GM23248 (cell line): Measurements from ENCODE around the gene SIRPD. TPM values are rescaled to one million over a fixed set of nuclear protein-coding genes. Genes with fewer than 3 reads are reported as not detected.
"Not testable (repeated sequence)": the region's sequence is repeated elsewhere in the genome, so short reads cannot be mapped to it uniquely, and the experiment has no call there.

Experiments used
- DNase-seq: peaks from one replicate; pipeline ENCODE4 v3.0.0-alpha.2; 2015
- H2AFZ ChIP-seq: fragments of 200-600 bp; sonication (generic); 2 replicates; pipeline ENCODE4 v1.6.1; 2016; ENCODE audit warnings: antibody characterized with exemption
- H3F3A ChIP-seq: fragments of 200-600 bp; sonication (generic); 2 replicates; pipeline ENCODE4 v1.6.1; 2016; ENCODE audit warnings: mild to moderate bottlenecking, antibody characterized with exemption, mixed run types; ENCODE audit not compliant: insufficient read depth
- H3K27ac ChIP-seq: fragments of 200-600 bp; sonication (generic); 2 replicates; pipeline ENCODE4 v1.5.1; 2016; ENCODE audit warnings: mild to moderate bottlenecking
- H3K27me3 ChIP-seq: fragments of 200-600 bp; sonication (generic); replicated peaks from 2 replicates; pipeline ENCODE4 v1.6.1; 2016; ENCODE audit warnings: mild to moderate bottlenecking; ENCODE audit not compliant: insufficient read depth
- H3K36me3 ChIP-seq: fragments of 200-600 bp; sonication (generic); 2 replicates; pipeline ENCODE4 v1.6.1; 2016; ENCODE audit warnings: low read depth, mild to moderate bottlenecking
- H3K4me1 ChIP-seq: fragments of 200-600 bp; sonication (generic); 2 replicates; pipeline ENCODE4 v1.6.1; 2016; ENCODE audit warnings: mild to moderate bottlenecking; ENCODE audit not compliant: insufficient read depth
- H3K4me2 ChIP-seq: fragments of 200-600 bp; sonication (generic); one replicate; pipeline ENCODE4 v1.6.1; 2016; ENCODE audit warnings: mild to moderate bottlenecking; ENCODE audit not compliant: unreplicated experiment
- H3K4me3 ChIP-seq: fragments of 200-600 bp; sonication (generic); 2 replicates; pipeline ENCODE4 v1.5.1; 2016; ENCODE audit warnings: mild to moderate bottlenecking
- H3K79me2 ChIP-seq: fragments of 200-600 bp; sonication (generic); 2 replicates; pipeline ENCODE4 v1.6.1; 2016; ENCODE audit warnings: mild to moderate bottlenecking; ENCODE audit not compliant: insufficient read depth
- H3K9ac ChIP-seq: fragments of 200-600 bp; sonication (generic); 2 replicates; pipeline ENCODE4 v1.6.1; 2016; ENCODE audit warnings: mild to moderate bottlenecking
- H3K9me2 ChIP-seq: fragments of 200-600 bp; sonication (generic); 2 replicates; pipeline ENCODE4 v1.6.1; 2016; ENCODE audit warnings: mixed run types, mild to moderate bottlenecking, moderate library complexity; ENCODE audit not compliant: insufficient read depth
- H3K9me3 ChIP-seq: fragments of 200-600 bp; sonication (generic); one replicate; pipeline ENCODE4 v1.6.1; 2017; ENCODE audit warnings: low read depth
- H4K20me1 ChIP-seq: fragments of 200-600 bp; sonication (generic); 2 replicates; pipeline ENCODE4 v1.6.0; 2016; ENCODE audit not compliant: insufficient read depth
- EZH2 ChIP-seq: fragments of 200-600 bp; sonication (generic); IDR thresholded peaks from 2 replicates; pipeline ENCODE4 v1.6.1; 2018; ENCODE audit warnings: antibody characterized with exemption, mild to moderate bottlenecking; ENCODE audit not compliant: insufficient read depth, poor library complexity, severe bottlenecking
- EZH2phosphoT487 ChIP-seq: fragments of 200-600 bp; sonication (generic); IDR thresholded peaks from 2 replicates; pipeline ENCODE4 v1.6.1; 2018; ENCODE audit warnings: antibody characterized with exemption, moderate library complexity, mild to moderate bottlenecking, low read depth; ENCODE audit not compliant: insufficient read depth
- WGBS, 2 experiments: methylation state at CpG; one replicate each; pipeline ENCODE4 v1.1.6; 2015 to 2017; ENCODE audit warnings: low lambda C conversion rate in 2 of 2, low coverage in 1 of 2; ENCODE audit errors: missing lambda C conversion rate in 2 of 2; 5-methylcytosine and 5-hydroxymethylcytosine counted together
- in situ Hi-C: fragments of 300-500 bp; cut with MboI; formaldehyde crosslinking; loops from 2 replicates; pipeline ENCODE4 v1.15.0; 2020
- polyA plus RNA-seq: library from polyadenylated mRNA; unstranded; fragments of >200 nt; fragmentation: Nextera tagmentation; extraction: Ambion mirVana; gene quantifications from 2 replicates; pipeline ENCODE4 v1.2.1, GENCODE V29; 2016
- total RNA-seq: library from RNA; depleted of rRNA; stranded (reverse); fragments of >200 nt; shearing (Covaris generic); gene quantifications from 2 replicates; pipeline ENCODE4 v1.2.3, GENCODE V29; 2014

SIRPD gene
- total and polyA plus RNA-seq, 2 experiments from 2014 or later: not detected

DNA sequence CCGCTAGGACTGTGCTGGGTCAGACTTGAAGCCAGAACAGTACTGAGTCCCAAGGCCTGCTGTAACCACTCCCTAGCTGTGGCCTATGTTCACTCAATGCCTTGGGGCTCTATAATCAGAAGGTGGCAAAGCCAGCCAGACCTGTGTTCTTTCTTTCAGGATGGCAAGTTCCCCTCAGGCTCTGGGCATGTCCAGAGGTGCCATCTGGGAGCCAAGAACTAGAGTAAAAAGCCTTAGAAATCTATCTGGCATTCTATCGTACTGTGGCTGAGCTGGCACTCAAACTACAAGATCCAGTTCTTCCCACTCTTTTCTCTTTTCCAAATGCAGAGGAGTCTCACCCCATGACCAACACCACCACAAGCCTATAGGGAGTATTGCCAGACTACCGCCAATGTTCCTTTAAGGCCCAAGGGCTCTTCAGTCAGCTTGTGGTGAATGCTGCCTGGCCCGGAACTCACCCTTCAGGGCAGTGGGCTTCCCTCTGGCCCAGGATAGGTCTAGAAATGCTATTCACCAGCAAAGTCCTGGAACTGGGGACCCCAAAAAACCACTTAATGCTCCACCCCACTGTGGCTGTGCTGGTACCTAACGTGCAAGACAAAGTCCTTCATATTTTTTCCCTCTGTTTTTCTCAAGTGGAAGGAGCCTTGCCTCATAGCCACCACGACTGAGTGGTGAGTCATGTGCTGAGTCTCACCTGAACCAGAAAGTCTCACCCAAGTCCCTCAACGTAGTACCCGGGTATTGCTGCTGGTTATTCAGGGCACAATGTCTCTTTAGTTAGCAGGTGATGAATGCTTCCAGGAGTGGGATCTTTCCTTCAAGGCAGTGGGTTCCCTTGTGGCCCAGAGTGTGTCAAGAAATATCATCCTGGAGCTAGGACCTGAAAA is 57.7 kb downstream of the SIRPD start:
- Histone ChIP-seq H2AFZ (no peak overlapping the region), H3K9ac (no peak overlapping the region), H3F3A (no peaks in the 10 kb centered on the region), H4K20me1 (no peaks in the 10 kb centered on the region), H3K4me1 (no peaks in the 10 kb centered on the region), H3K4me2 (no peak overlapping the region), H3K27me3 (peaks cover 35% of the 10 kb centered on the region), H3K36me3 (no peaks in the 10 kb centered on the region), H3K9me3 (no peaks in the 10 kb centered on the region), H3K27ac (no peak overlapping the region), H3K79me2 (no peaks in the 10 kb centered on the region), H3K9me2 (no peaks in the 10 kb centered on the region), H3K4me3 (no peak overlapping the region)
- no peak for DNase-seq
- in situ Hi-C loops: no loop called here
- TF ChIP-seq EZH2phosphoT487 (no peak), EZH2 (no peak)
- 53 to 56% methylated on average over 8 of the region's 8 CpGs for WGBS, 2 experiments

DNA sequence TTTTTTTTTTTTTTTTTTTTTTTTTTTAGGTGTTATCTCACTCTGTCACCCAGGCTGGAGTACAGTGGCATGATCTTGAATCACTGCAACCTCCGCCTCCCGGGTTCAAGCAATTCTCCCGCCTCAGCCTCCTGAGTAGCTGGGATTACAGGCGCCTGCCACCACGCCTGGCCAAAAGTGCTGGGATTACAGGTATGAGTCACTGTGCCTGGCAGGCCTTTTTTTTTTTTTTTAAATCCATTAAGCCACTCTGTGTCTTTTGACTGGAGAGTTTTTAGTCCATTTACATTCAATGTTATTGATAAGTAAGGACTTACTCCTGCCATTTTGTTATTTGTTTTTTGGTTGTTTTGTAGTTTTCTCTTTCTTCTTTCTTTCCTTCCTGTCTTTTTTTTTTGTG is 60.1 kb downstream of the SIRPD start:
- H4K20me1 ChIP-seq, H3K4me3 ChIP-seq, H3K79me2 ChIP-seq, in situ Hi-C loops, H3F3A ChIP-seq, H3K9ac ChIP-seq, H3K4me2 ChIP-seq, H3K27ac ChIP-seq, H3K36me3 ChIP-seq, H3K9me3 ChIP-seq, H2AFZ ChIP-seq, H3K4me1 ChIP-seq, H3K9me2 ChIP-seq: not testable (repeated sequence)
- WGBS, 2 experiments: 82 to 84% methylated on average over 5 of the region's 5 CpGs
- DNase-seq: peak; percentile 32
- peaks cover 56% of the 10 kb centered on the region for H3K27me3 ChIP-seq

DNA sequence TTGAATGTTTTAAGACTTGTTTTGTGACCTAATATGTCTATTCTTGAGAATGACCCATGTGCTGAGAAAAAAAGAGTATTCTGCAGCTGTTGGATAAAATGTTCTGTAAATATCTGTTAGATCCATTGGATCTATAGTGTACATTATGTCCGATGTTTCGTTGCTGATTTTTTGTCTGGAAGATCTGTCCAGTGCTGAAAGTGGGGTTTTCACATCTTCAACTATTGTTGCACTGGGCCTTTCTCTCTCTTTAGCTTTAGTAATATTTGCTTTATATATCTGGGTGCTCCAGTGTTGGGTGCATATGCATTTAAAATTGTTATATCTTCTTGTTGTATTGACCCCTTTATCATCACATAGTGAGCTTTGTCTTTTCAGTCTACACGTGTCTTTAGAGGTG is 60.6 kb downstream of the SIRPD start:
- peaks cover 56% of the 10 kb centered on the region for H3K27me3 ChIP-seq
- H3K4me2 ChIP-seq: no peak overlapping the region
- H3K4me1 ChIP-seq: no peaks in the 10 kb centered on the region
- H3K9ac ChIP-seq: no peak overlapping the region
- no peaks in the 10 kb centered on the region for H3K9me2 ChIP-seq
- no peaks in the 10 kb centered on the region for H3K36me3 ChIP-seq
- no peaks in the 10 kb centered on the region for H3K79me2 ChIP-seq
- no peak overlapping the region for H2AFZ ChIP-seq
- no peak for DNase-seq
- TF ChIP-seq EZH2 (no peak), EZH2phosphoT487 (no peak)
- H4K20me1 ChIP-seq: no peaks in the 10 kb centered on the region
- H3K9me3 ChIP-seq: no peaks in the 10 kb centered on the region
- H3K27ac ChIP-seq: no peak overlapping the region
- H3F3A ChIP-seq: no peaks in the 10 kb centered on the region
- WGBS, 2 experiments: 82 to 88% methylated on average over 3 of the region's 3 CpGs
- in situ Hi-C loops: no loop called here
- H3K4me3 ChIP-seq: no peak overlapping the region

DNA sequence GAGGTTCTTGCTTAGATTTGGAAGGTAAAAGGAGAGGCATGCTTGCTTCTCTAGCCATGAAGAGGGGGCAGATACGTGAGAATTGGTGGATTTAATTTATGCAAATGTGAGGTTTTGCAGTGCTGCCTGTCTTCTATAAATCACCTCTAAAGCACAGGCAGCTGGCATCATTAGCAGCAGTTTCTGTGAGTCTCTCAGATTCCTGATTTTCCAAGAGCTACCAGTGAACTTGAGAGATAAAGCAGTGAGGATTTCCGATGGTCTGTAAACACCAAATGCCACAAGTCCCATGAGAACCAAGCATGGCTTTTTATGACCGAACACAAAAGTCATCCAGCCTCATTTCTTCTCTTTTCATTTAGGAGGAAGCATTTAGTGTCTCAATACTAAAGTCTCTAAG is 63.1 kb downstream of the SIRPD start:
- WGBS, 2 experiments: 18 to 22% methylated on average over 3 of the region's 3 CpGs
- TF ChIP-seq EZH2phosphoT487: no peak
- no peak for TF ChIP-seq EZH2

DNA sequence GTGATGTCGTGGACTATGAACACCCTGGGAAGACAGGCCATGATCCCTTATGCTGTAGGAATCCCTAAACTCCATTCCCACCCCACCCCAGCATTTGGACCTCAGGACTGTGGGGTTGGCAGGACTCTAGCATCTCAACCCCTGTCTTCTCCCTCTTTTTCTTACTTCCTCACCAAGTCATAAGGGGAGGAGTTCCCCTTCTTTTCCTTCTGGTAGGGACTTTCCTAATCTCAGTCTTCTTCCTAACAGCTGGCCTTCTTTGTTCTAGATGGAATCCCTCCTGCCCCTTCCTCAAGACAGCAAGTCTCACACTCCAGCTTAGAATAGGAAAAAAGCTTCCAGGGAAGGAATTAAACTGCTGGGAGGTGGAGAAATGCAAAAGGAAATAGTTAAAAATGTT is 64.0 kb downstream of the SIRPD start:
- H3F3A ChIP-seq: peaks cover 6% of the 10 kb centered on the region
- in situ Hi-C loops: no loop called here
- H3K27ac ChIP-seq: no peak overlapping the region
- no peaks in the 10 kb centered on the region for H4K20me1 ChIP-seq
- WGBS, 2 experiments: 6 to 13% methylated on average over 1 of the region's 1 CpG
- no peak overlapping the region for H3K4me2 ChIP-seq
- no peaks in the 10 kb centered on the region for H3K36me3 ChIP-seq
- H2AFZ ChIP-seq: no peak overlapping the region
- no peaks in the 10 kb centered on the region for H3K9me3 ChIP-seq
- no peak for DNase-seq
- H3K4me3 ChIP-seq: no peak overlapping the region
- no peak overlapping the region for H3K9ac ChIP-seq
- TF ChIP-seq EZH2 (no peak), EZH2phosphoT487 (no peak)
- no peaks in the 10 kb centered on the region for H3K9me2 ChIP-seq
- peaks cover 10% of the 10 kb centered on the region for H3K4me1 ChIP-seq
- peaks cover 40% of the 10 kb centered on the region for H3K27me3 ChIP-seq
- H3K79me2 ChIP-seq: no peaks in the 10 kb centered on the region

More for the DNA sequence above, 63.1 kb downstream of the SIRPD start:
- no peak overlapping the region for H3K9ac ChIP-seq
- H3K79me2 ChIP-seq: no peaks in the 10 kb centered on the region
- H3K4me3 ChIP-seq: no peak overlapping the region
- in situ Hi-C loops: no loop called here
- DNase-seq: no peak
- H3K27me3 ChIP-seq: peaks cover 46% of the 10 kb centered on the region
- H3K4me2 ChIP-seq: no peak overlapping the region
- H3K9me2 ChIP-seq: no peaks in the 10 kb centered on the region
- no peak overlapping the region for H2AFZ ChIP-seq
- H3K4me1 ChIP-seq: peaks cover 7% of the 10 kb centered on the region
- no peak overlapping the region for H3K27ac ChIP-seq
- no peaks in the 10 kb centered on the region for H3K36me3 ChIP-seq
- peaks cover 6% of the 10 kb centered on the region for H3F3A ChIP-seq
- H3K9me3 ChIP-seq: no peaks in the 10 kb centered on the region
- no peaks in the 10 kb centered on the region for H4K20me1 ChIP-seq
